Occipital lobe (tissue), 3 donors: ENCODE results near the gene IDH2. TPM values are rescaled to one million over a fixed set of nuclear protein-coding genes. Genes with fewer than 3 reads are reported as not detected.

Experiments
- DNase-seq: peaks from one replicate; lab custom pipeline; 2025; lab: John Stamatoyannopoulos, UW
- small RNA-seq: library from RNA; depleted of rRNA; stranded (forward); fragments of <200 nt; gene quantifications from one replicate; pipeline ENCODE3, GENCODE V24; 2014
- total RNA-seq: library from RNA; depleted of rRNA; stranded (reverse); fragments of >200 nt; gene quantifications from one replicate; pipeline ENCODE4 v1.2.3, GENCODE V29; 2014

The IDH2 gene
- total RNA-seq, 1 donor from 2014 or later, result 65.7 TPM

DNA sequence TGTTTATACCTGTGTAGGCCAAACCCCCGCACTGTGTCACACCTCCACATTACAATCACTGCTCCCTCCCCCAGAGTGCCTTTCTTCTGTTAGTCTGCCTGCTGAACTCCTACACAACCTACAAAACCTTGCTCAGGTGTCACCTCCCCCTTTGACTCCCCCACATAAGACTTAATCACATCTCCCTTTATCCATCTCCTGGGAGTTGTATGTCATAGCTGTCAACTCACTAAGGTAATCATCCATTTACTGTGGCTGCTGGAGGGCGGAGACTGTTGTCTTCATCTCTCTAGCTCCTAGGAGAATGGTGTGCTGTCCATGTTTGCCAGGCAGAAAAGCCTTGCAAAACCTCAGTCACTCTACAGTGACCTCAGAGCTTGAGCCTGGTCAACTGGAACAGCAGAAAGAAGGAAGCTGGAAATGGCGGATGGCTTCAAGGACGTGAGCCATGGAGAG is 57.3 kb downstream of the IDH2 start:
- DNase-seq, result no peak

GRCh38 chr15:90044191-90044590 is 58.1 kb downstream of the IDH2 start:
- DNase-seq, result no peak

DNA sequence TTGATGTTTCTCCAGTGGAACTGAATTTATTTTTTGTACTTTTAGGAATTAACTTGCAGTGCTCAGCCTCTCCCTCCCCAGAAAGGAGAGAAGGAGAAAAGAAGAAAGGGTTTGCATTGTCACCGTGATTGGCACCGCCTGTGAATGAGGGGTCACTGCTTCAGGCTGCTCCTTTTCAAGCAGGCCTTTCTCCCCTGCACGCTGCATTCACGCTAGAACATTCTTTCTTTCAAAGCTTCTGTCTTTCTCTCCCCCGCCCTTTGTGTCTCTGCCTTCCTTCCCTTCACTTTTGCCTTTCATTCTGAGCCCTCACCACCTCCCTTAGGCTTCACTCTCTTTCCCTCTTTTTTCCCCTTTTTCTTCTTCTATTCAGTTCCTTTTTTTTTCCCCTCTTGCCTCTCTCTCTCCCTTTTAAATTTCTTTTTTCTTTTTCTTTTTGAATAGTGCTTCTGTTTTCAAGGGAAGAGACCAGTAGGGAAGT is 58.7 kb downstream of the IDH2 start:
- no peak for DNase-seq

DNA sequence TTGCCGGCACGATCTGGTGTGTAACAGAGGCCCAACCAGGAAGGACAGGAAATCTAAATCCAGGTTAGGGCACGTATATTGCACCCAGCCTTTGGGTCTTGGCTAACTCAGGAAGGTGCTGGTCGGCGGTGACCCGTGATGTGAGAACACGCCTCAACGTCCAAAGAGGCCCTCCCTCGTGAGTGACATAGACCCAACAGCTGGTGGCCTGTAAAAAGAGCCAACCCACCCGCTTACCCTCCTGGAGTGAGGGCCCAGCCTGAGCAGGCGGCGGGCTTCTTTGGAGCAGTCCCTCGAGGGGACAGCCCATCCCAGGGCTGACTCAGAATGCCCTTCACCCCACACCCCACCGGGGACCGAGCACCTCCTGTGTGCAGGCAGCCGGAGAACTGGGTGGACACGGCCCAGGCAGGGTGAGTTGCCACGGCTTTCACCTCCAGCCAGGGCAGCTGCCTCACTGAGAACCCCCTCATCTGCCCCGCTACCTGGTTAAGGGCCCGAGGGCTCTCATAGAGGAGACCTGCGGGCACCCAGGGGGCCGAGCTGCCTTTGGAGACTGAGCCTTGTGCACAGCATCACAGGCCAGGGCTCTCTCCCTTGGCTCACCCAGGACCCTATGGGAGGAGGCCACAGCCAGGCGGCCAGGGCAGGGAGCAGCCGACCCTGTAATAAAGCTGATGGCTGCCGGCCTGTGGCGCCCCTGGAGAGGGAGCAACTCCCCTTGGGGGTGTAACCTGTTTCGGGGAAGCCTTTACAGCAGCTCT is 59.3 kb downstream of the IDH2 start:
- no peak for DNase-seq

GRCh38 chr15:90042356-90042755 is 59.9 kb downstream of the IDH2 start:
- no peak for DNase-seq

- DNase-seq, result no peak
Measured at GRCh38 chr15:90040618-90041017, 61.6 kb downstream of the IDH2 start.

GRCh38 chr15:90039996-90040395 is 62.3 kb downstream of the IDH2 start:
- no peak for DNase-seq

DNA sequence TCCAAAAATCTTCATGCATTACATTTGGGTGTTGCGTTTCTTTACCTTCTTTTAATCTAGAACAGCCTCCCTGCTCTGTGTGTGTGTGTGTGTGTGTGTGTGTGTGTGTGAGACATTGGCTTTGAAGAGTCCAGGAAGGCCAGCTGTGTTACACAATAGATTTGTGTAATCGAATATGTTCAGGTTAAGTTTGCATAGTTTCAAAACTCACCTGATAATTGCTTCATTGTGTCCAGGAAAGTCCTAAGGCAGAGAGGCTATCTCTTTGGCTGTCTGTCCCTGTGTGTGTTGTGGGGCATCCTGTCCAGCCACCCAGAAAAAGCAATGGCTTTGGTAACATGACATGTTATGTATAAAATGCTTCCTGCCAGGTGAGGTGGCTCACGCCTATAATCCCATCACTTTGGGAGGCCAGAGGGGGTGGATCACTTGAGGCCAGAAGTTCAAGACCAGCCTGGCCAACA is 63.6 kb downstream of the IDH2 start:
- no peak for DNase-seq

GRCh38 chr15:90037961-90038631 is 64.2 kb downstream of the IDH2 start:
- no peak for DNase-seq

GRCh38 chr15:90037511-90037860 is 64.8 kb downstream of the IDH2 start:
- DNase-seq, result no peak

GRCh38 chr15:90036806-90037510 is 65.3 kb downstream of the IDH2 start:
- no peak for DNase-seq

DNA sequence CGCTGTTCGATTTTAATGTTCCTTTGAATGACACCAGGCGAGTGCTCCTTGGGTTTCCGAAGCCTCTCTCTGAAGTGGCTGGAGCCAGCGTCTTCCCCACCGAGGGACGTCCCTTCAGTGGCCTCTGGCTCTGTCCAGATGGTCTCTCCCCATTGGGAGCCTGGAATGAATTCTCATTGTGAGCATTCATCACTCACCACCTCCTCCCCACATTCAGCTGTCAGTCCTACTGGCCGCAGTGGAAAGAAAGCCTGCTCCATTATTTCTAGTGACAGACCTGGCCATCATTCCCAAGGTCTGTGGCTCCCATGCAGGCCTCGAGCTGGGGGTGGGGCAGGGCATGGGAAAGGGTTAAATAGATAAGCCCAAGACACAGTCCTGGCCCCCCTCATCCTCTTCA is 65.9 kb downstream of the IDH2 start:
- DNase-seq, result no peak

- DNase-seq, result no peak
Measured at GRCh38 chr15:90035840-90036230, 66.4 kb downstream of the IDH2 start.

GRCh38 chr15:90035095-90035839 is 67.0 kb downstream of the IDH2 start:
- no peak for DNase-seq

GRCh38 chr15:90033448-90033847 is 68.8 kb downstream of the IDH2 start:
- DNase-seq, result no peak

Small RNA genes within 50 kb of the gene (small RNA-seq; reads per million reads assigned to genes)
- gene RF00066, result not detected

Other genes starting within 250 kb of the IDH2 start
- gene AP3S2, start 208.5 kb downstream of the IDH2 start, total RNA-seq, result 47.7 TPM
- gene ARPIN, start 189.5 kb downstream of the IDH2 start, total RNA-seq, result 15.9 TPM
- gene ZNF710, start 101.1 kb downstream of the IDH2 start, total RNA-seq, result 14.3 TPM
- gene SEMA4B, start 98.9 kb upstream of the IDH2 start, total RNA-seq, result 36.3 TPM
- 2.7 TPM for gene CIB1, start 131.5 kb upstream of the IDH2 start, total RNA-seq
- 9.7 TPM for gene GDPGP1, start 131.7 kb upstream of the IDH2 start, total RNA-seq
- 0.31 TPM for gene TTLL13, start 147.1 kb upstream of the IDH2 start, total RNA-seq
- gene NGRN, start 163.2 kb upstream of the IDH2 start, total RNA-seq, result 241 TPM
- gene ZNF774, start 249.8 kb upstream of the IDH2 start, total RNA-seq, result 6.1 TPM